Astrocyte (in vitro differentiated cells and primary cell): ENCODE results near the gene GLRA2. TPM values are rescaled to one million over a fixed set of nuclear protein-coding genes. Genes with fewer than 3 reads are reported as not detected.
A peak's percentile ranks its signal among the peaks of the same experiment; 100 is the strongest.

Source experiments
- DNase-seq: peaks from one replicate; pipeline ENCODE4 v3.0.0-alpha.2; 2010; ENCODE audit warnings: low read depth
- FAIRE-seq: peaks from 2 replicates; lab custom pipeline; 2011; peaks lifted over from hg19 to GRCh38; lab: Jason Lieb, UNC
- H2AFZ ChIP-seq: 2 replicates; pipeline ENCODE4 v1.6.0; 2012; ENCODE audit warnings: low read depth, low read length, inconsistent platforms
- H3K27ac ChIP-seq: 2 replicates; pipeline ENCODE4 v1.5.1; 2011; ENCODE audit warnings: low read depth, low read length, inconsistent platforms
- H3K27me3 ChIP-seq: 2 replicates; pipeline ENCODE4 v1.6.0; 2011; ENCODE audit warnings: low read length, inconsistent platforms; ENCODE audit not compliant: insufficient read depth
- H3K36me3 ChIP-seq: 2 replicates; pipeline ENCODE4 v1.5.1; 2011; ENCODE audit warnings: low read length, inconsistent platforms; ENCODE audit not compliant: insufficient read depth
- H3K4me1 ChIP-seq: 2 replicates; pipeline ENCODE4 v1.5.1; 2011; ENCODE audit warnings: low read length, inconsistent platforms; ENCODE audit not compliant: insufficient read depth
- H3K4me2 ChIP-seq: 2 replicates; pipeline ENCODE4 v1.6.0; 2012; ENCODE audit warnings: low read length, inconsistent platforms
- H3K4me3 ChIP-seq: 2 replicates; pipeline ENCODE4 v1.5.1; 2011; ENCODE audit warnings: low read depth, mild to moderate bottlenecking, low read length, inconsistent platforms; ENCODE audit not compliant: insufficient read depth
- H3K79me2 ChIP-seq: 2 replicates; pipeline ENCODE4 v1.6.0; 2012; ENCODE audit warnings: mild to moderate bottlenecking, low read length, inconsistent platforms; ENCODE audit not compliant: insufficient read depth
- H3K9ac ChIP-seq: 2 replicates; pipeline ENCODE4 v1.6.0; 2012; ENCODE audit warnings: mild to moderate bottlenecking, low read length, inconsistent platforms
- H3K9me3 ChIP-seq: 2 replicates; pipeline ENCODE4 v1.5.1; 2012; ENCODE audit warnings: low read depth, mild to moderate bottlenecking, low read length, inconsistent platforms; ENCODE audit not compliant: insufficient read depth
- H4K20me1 ChIP-seq: 2 replicates; pipeline ENCODE4 v1.6.0; 2012; ENCODE audit warnings: low read length, inconsistent platforms; ENCODE audit not compliant: insufficient read depth
- H3K27ac Mint-ChIP-seq: one replicate; pipeline ENCODE4 v1.8.0; 2021; ENCODE audit warnings: mild to moderate bottlenecking, mixed read lengths; ENCODE audit not compliant: unreplicated experiment
- H3K27me3 Mint-ChIP-seq: one replicate; pipeline ENCODE4 v1.8.0; 2021; ENCODE audit warnings: low read depth, mixed read lengths; ENCODE audit not compliant: unreplicated experiment
- H3K36me3 Mint-ChIP-seq: one replicate; pipeline ENCODE4 v1.8.0; 2021; ENCODE audit warnings: low read depth, mixed read lengths; ENCODE audit not compliant: unreplicated experiment
- H3K4me1 Mint-ChIP-seq: one replicate; pipeline ENCODE4 v1.8.0; 2021; ENCODE audit warnings: low read depth, mixed read lengths; ENCODE audit not compliant: unreplicated experiment
- H3K4me3 Mint-ChIP-seq: one replicate; pipeline ENCODE4 v1.8.0; 2021; ENCODE audit warnings: mild to moderate bottlenecking, moderate library complexity, mixed read lengths; ENCODE audit not compliant: unreplicated experiment
- H3K9me3 Mint-ChIP-seq: one replicate; pipeline ENCODE4 v1.8.0; 2021; ENCODE audit warnings: mild to moderate bottlenecking, mixed read lengths; ENCODE audit not compliant: unreplicated experiment
- EZH2 ChIP-seq: IDR thresholded peaks from 2 replicates; pipeline ENCODE4 v1.6.1; 2012; ENCODE audit warnings: mild to moderate bottlenecking, low read length, inconsistent platforms; ENCODE audit not compliant: insufficient read depth
- total RNA-seq: library from RNA; stranded (reverse); gene quantifications from 2 replicates; pipeline ENCODE4 v1.2.1, GENCODE V29; 2021
- TF ChIP-seq, protein P1 (sequence below): IDR thresholded peaks from 2 replicates; pipeline ENCODE4 v1.5.1; 2011; ENCODE audit warnings: low read depth, mild to moderate bottlenecking, inconsistent platforms, low read length, moderate library complexity; ENCODE audit not compliant: insufficient read depth

GLRA2 gene
- total RNA-seq, 1 donor from 2014 or later: not detected

DNA sequence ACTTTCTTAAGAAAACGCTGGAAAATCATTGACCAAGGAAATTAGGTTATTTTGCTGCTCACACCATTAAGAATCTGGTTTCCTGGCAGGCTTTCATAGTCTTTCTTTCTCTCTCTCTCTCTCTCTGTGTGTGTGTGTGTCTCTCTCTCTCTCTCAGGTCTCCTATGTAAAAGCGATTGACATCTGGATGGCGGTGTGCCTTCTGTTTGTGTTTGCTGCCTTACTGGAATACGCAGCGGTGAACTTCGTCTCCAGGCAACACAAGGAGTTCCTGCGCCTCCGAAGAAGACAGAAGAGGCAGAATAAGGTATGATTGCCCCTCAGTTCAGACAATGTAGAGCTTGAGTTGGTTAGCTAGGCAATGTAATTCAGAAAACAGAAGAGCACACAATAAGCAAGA is 161.2 kb downstream of the GLRA2 start:
- TF ChIP-seq EZH2: no peak
- TF ChIP-seq, protein P1, sequence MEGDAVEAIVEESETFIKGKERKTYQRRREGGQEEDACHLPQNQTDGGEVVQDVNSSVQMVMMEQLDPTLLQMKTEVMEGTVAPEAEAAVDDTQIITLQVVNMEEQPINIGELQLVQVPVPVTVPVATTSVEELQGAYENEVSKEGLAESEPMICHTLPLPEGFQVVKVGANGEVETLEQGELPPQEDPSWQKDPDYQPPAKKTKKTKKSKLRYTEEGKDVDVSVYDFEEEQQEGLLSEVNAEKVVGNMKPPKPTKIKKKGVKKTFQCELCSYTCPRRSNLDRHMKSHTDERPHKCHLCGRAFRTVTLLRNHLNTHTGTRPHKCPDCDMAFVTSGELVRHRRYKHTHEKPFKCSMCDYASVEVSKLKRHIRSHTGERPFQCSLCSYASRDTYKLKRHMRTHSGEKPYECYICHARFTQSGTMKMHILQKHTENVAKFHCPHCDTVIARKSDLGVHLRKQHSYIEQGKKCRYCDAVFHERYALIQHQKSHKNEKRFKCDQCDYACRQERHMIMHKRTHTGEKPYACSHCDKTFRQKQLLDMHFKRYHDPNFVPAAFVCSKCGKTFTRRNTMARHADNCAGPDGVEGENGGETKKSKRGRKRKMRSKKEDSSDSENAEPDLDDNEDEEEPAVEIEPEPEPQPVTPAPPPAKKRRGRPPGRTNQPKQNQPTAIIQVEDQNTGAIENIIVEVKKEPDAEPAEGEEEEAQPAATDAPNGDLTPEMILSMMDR: no peak
- Mint-ChIP-seq H3K9me3 (peaks cover 4% of the 10 kb centered on the region), H3K27me3 (no peaks in the 10 kb centered on the region), H3K27ac (no peak overlapping the region), H3K36me3 (no peaks in the 10 kb centered on the region), H3K4me1 (no peaks in the 10 kb centered on the region), H3K4me3 (no peak overlapping the region)
- FAIRE-seq (no peak), DNase-seq (no peak)
- Histone ChIP-seq H2AFZ (no peak overlapping the region), H3K4me2 (no peak overlapping the region), H3K79me2 (no peaks in the 10 kb centered on the region), H3K4me1 (no peaks in the 10 kb centered on the region), H3K9ac (no peak overlapping the region), H3K9me3 (no peaks in the 10 kb centered on the region), H4K20me1 (no peaks in the 10 kb centered on the region), H3K27me3 (no peaks in the 10 kb centered on the region), H3K36me3 (no peaks in the 10 kb centered on the region), H3K4me3 (no peak overlapping the region), H3K27ac (no peak overlapping the region)

DNA sequence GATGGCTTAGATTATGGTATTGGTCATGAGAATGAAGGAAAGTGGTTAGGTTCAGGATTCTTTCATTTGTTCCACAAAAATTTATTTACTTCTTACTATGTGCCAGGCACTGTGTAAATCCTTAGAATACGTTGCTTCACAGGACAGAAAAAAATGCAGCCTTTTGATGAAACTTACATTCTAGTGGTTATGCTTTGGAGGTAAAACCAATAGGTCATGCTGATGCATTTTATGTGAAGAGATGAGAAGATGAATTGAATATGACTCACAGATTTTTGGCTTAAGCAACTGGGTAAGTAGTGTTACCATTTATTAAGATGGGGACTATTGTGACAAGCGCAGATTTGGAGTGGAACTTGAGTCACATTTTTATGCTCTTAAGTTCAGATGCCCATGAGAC is 165.3 kb downstream of the GLRA2 start:
- peak; percentile 83 for DNase-seq
- H3K79me2 ChIP-seq: no peaks in the 10 kb centered on the region
- no peak overlapping the region for H3K4me3 Mint-ChIP-seq
- H3K9ac ChIP-seq: no peak overlapping the region
- peak; percentile 99 for FAIRE-seq
- TF ChIP-seq EZH2: no peak
- H3K36me3 ChIP-seq: no peaks in the 10 kb centered on the region
- no peaks in the 10 kb centered on the region for H3K27me3 Mint-ChIP-seq
- H3K4me3 ChIP-seq: no peak overlapping the region
- H3K36me3 Mint-ChIP-seq: no peaks in the 10 kb centered on the region
- H3K4me1 Mint-ChIP-seq: no peaks in the 10 kb centered on the region
- no peaks in the 10 kb centered on the region for H3K27me3 ChIP-seq
- no peaks in the 10 kb centered on the region for H3K9me3 ChIP-seq
- H3K9me3 Mint-ChIP-seq: no peaks in the 10 kb centered on the region
- H2AFZ ChIP-seq: no peak overlapping the region
- H3K27ac ChIP-seq: no peak overlapping the region
- H3K27ac Mint-ChIP-seq: no peak overlapping the region
- no peaks in the 10 kb centered on the region for H3K4me1 ChIP-seq
- no peaks in the 10 kb centered on the region for H4K20me1 ChIP-seq
- no peak overlapping the region for H3K4me2 ChIP-seq

DNA sequence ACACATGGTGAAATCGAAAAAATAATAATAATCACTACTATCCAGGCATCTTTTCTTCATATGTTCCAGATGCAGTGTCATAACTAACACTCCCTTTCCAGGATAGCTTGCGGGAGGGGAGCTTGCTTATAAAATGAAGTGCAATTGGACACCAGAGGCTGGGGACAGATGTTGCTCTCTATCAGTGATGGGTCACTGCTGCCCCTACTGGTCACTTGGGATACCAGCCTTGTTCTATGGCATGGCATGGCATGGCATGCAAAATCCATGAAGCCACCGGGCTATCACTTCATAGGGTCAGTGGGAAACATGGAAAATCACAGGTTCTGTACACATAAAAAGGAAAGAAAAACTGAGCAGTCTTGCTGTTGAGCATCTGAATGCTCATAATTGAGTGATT is 168.1 kb downstream of the GLRA2 start:
- no peak overlapping the region for H3K27ac Mint-ChIP-seq
- no peaks in the 10 kb centered on the region for H3K9me3 Mint-ChIP-seq
- Histone ChIP-seq H3K4me1 (no peaks in the 10 kb centered on the region), H4K20me1 (no peaks in the 10 kb centered on the region), H3K36me3 (no peaks in the 10 kb centered on the region), H3K4me3 (no peak overlapping the region), H3K79me2 (no peaks in the 10 kb centered on the region), H3K27ac (no peak overlapping the region), H3K4me2 (no peak overlapping the region), H2AFZ (no peak overlapping the region), H3K27me3 (no peaks in the 10 kb centered on the region), H3K9ac (no peak overlapping the region), H3K9me3 (no peaks in the 10 kb centered on the region)
- H3K27me3 Mint-ChIP-seq: no peaks in the 10 kb centered on the region
- FAIRE-seq: no peak
- DNase-seq: no peak
- H3K36me3 Mint-ChIP-seq: no peaks in the 10 kb centered on the region
- no peak overlapping the region for H3K4me3 Mint-ChIP-seq
- no peaks in the 10 kb centered on the region for H3K4me1 Mint-ChIP-seq
- TF ChIP-seq EZH2: no peak
- TF ChIP-seq, protein P1: peak; percentile 32
